ENCODE measurements around the gene RSPH3. TPM values are rescaled to one million over a fixed set of nuclear protein-coding genes. Genes with fewer than 3 reads are reported as not detected.

The RSPH3 gene
- polyA plus RNA-seq, 1 of the 3 experiments (the other 2 are of a cell fraction), result 2.1 TPM

DNA sequence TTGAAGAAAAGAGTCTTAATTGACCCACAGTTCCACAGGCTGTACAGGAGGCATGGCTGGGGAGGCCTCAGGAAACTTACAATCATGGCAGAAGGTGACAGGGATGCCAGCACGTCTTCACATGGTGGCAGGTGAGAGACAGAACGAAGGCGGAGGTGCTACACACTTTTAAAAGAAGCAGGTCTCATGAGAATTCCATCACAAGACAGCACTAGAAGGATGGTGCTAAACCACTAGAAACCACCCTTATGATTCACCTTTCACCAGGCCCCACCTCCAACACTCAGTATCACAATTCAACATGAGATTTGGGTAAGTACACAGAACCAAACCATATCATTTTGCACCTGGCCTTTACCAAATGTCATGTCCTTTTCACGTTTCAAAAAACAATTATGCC is 23.9 kb upstream of the RSPH3 start:
- ChIA-PET CTCF (interaction anchor here (1.3 to 1.8 kb wide), 3 partner anchors 15 to 111 kb away, joined by 3 to 5 read pairs (median 4); no protein-coding TSS in a partner anchor), POLR2A (no interaction called here)
- TF ChIP-seq TAF1 (IDR thresholded peaks at IDR 0.05; ENCODE audit: borderline replicate concordance, low read depth, low read length) (no peak), SMC3 (IDR thresholded peaks at IDR 0.05; ENCODE audit: low read depth, low read length) (no peak), YY1 (IDR thresholded peaks at IDR 0.05; ENCODE audit: low read depth) (no peak), FOXJ3 (CRISPR knock-in tag; IDR thresholded peaks at IDR 0.05) (no peak), RAD21 (IDR thresholded peaks at IDR 0.05; ENCODE audit: low read length) (no peak), RFX5 (IDR thresholded peaks at IDR 0.05; ENCODE audit: low read length) (no peak), FOXM1 (IDR thresholded peaks at IDR 0.05; ENCODE audit: low read depth) (no peak), MXI1 (IDR thresholded peaks at IDR 0.05; ENCODE audit: low read depth, low read length) (no peak), NFIC (IDR thresholded peaks at IDR 0.05; ENCODE audit: borderline replicate concordance) (no peak), NRF1 (IDR thresholded peaks at IDR 0.05; ENCODE audit: low read depth, low read length) (no peak), EZH2phosphoT487 (IDR thresholded peaks at IDR 0.05; ENCODE audit: borderline replicate concordance, low read depth) (no peak), FOSL2 (IDR thresholded peaks at IDR 0.05; ENCODE audit: borderline replicate concordance, low read depth) (no peak)
- TF ChIP-seq, protein P1, sequence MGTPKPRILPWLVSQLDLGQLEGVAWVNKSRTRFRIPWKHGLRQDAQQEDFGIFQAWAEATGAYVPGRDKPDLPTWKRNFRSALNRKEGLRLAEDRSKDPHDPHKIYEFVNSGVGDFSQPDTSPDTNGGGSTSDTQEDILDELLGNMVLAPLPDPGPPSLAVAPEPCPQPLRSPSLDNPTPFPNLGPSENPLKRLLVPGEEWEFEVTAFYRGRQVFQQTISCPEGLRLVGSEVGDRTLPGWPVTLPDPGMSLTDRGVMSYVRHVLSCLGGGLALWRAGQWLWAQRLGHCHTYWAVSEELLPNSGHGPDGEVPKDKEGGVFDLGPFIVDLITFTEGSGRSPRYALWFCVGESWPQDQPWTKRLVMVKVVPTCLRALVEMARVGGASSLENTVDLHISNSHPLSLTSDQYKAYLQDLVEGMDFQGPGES (IDR thresholded peaks at IDR 0.05; ENCODE audit: low read depth, low read length), result no peak
- TF ChIP-seq, protein P2, sequence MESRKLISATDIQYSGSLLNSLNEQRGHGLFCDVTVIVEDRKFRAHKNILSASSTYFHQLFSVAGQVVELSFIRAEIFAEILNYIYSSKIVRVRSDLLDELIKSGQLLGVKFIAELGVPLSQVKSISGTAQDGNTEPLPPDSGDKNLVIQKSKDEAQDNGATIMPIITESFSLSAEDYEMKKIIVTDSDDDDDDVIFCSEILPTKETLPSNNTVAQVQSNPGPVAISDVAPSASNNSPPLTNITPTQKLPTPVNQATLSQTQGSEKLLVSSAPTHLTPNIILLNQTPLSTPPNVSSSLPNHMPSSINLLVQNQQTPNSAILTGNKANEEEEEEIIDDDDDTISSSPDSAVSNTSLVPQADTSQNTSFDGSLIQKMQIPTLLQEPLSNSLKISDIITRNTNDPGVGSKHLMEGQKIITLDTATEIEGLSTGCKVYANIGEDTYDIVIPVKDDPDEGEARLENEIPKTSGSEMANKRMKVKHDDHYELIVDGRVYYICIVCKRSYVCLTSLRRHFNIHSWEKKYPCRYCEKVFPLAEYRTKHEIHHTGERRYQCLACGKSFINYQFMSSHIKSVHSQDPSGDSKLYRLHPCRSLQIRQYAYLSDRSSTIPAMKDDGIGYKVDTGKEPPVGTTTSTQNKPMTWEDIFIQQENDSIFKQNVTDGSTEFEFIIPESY (IDR thresholded peaks at IDR 0.05; ENCODE audit: borderline replicate concordance, low read depth), result no peak
- TF ChIP-seq, protein P3, sequence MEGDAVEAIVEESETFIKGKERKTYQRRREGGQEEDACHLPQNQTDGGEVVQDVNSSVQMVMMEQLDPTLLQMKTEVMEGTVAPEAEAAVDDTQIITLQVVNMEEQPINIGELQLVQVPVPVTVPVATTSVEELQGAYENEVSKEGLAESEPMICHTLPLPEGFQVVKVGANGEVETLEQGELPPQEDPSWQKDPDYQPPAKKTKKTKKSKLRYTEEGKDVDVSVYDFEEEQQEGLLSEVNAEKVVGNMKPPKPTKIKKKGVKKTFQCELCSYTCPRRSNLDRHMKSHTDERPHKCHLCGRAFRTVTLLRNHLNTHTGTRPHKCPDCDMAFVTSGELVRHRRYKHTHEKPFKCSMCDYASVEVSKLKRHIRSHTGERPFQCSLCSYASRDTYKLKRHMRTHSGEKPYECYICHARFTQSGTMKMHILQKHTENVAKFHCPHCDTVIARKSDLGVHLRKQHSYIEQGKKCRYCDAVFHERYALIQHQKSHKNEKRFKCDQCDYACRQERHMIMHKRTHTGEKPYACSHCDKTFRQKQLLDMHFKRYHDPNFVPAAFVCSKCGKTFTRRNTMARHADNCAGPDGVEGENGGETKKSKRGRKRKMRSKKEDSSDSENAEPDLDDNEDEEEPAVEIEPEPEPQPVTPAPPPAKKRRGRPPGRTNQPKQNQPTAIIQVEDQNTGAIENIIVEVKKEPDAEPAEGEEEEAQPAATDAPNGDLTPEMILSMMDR (IDR thresholded peaks at IDR 0.05), result no peak
- TF ChIP-seq, protein P4, sequence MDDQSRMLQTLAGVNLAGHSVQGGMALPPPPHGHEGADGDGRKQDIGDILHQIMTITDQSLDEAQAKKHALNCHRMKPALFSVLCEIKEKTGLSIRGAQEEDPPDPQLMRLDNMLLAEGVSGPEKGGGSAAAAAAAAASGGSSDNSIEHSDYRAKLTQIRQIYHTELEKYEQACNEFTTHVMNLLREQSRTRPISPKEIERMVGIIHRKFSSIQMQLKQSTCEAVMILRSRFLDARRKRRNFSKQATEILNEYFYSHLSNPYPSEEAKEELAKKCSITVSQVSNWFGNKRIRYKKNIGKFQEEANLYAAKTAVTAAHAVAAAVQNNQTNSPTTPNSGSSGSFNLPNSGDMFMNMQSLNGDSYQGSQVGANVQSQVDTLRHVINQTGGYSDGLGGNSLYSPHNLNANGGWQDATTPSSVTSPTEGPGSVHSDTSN (IDR thresholded peaks at IDR 0.05), result no peak
- TF ChIP-seq, protein P5, sequence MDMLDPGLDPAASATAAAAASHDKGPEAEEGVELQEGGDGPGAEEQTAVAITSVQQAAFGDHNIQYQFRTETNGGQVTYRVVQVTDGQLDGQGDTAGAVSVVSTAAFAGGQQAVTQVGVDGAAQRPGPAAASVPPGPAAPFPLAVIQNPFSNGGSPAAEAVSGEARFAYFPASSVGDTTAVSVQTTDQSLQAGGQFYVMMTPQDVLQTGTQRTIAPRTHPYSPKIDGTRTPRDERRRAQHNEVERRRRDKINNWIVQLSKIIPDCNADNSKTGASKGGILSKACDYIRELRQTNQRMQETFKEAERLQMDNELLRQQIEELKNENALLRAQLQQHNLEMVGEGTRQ (IDR thresholded peaks at IDR 0.05; ENCODE audit: borderline replicate concordance, low read depth, low read length), result no peak

More for the DNA sequence above, 23.9 kb upstream of the RSPH3 start:
- no peak overlapping the region for H2AFZ ChIP-seq (ENCODE audit: low read depth)
- H3K27ac ChIP-seq (ENCODE audit: low read depth in 2 of 2, low read length in 1 of 2), result no peak overlapping the region
- no peak overlapping the region for H3K4me2 ChIP-seq
- no peaks in the 10 kb centered on the region for H4K20me1 ChIP-seq (ENCODE audit: insufficient read depth)
- no peak for DNase-seq
- no peaks in the 10 kb centered on the region for H3K79me2 ChIP-seq (ENCODE audit: insufficient read depth)
- 37% methylated on average over 4 of the region's 4 CpGs for WGBS (ENCODE audit: low lambda C conversion rate)
- H3K9ac ChIP-seq, result no peak overlapping the region
- H3F3A ChIP-seq (replicated peaks; ENCODE audit: insufficient read depth), result no peaks in the 10 kb centered on the region
- H3K9me3 ChIP-seq, result no peaks in the 10 kb centered on the region
- no peaks in the 10 kb centered on the region for H3K4me1 ChIP-seq (ENCODE audit: control insufficient read depth in 1 of 2, insufficient read depth in 2 of 2, low read depth in 1 of 2, low read length in 1 of 2)
- H3K36me3 ChIP-seq (replicated peaks in 1 of 2; ENCODE audit: control insufficient read depth in 1 of 2, insufficient read depth in 2 of 2, low read length in 1 of 2), result no peaks in the 10 kb centered on the region
- no peak overlapping the region for H3K4me3 ChIP-seq (ENCODE audit: low read depth in 2 of 2, low read length in 1 of 2)
- H3K9me2 ChIP-seq, result no peaks in the 10 kb centered on the region
- H3K27me3 ChIP-seq (ENCODE audit: insufficient read depth), result no peaks in the 10 kb centered on the region

All from SK-N-SH (cell line).